Neuronal stem cell (in vitro differentiated cells): Measurements from ENCODE around the gene CNP.
"Not testable (repeated sequence)": the region's sequence is repeated elsewhere in the genome, so short reads cannot be mapped to it uniquely, and the experiment has no call there.

Experiments used
- DNase-seq: peaks from one replicate; pipeline ENCODE4 v3.0.0-alpha.2; 2013; ENCODE audit warnings: low spot score
- H2AFZ ChIP-seq: one replicate; pipeline ENCODE4 v1.6.1; 2013; ENCODE audit warnings: mild to moderate bottlenecking, low read length, inconsistent platforms
- H2AK5ac ChIP-seq: 2 replicates; pipeline ENCODE4 v1.6.1; 2013; ENCODE audit warnings: low read depth, mild to moderate bottlenecking, inconsistent platforms, low read length, moderate library complexity, mixed read lengths
- H2BK120ac ChIP-seq: 2 replicates; pipeline ENCODE4 v1.6.1; 2013; ENCODE audit warnings: low read depth, mild to moderate bottlenecking, inconsistent platforms, low read length, moderate library complexity, mixed read lengths
- H2BK12ac ChIP-seq: one replicate; pipeline ENCODE4 v1.6.1; 2013; ENCODE audit warnings: low read length, inconsistent platforms
- H2BK15ac ChIP-seq: 2 replicates; pipeline ENCODE4 v1.6.1; 2013; ENCODE audit warnings: mild to moderate bottlenecking, low read length, inconsistent platforms, mixed read lengths
- H2BK5ac ChIP-seq: one replicate; pipeline ENCODE4 v1.6.1; 2013; ENCODE audit warnings: inconsistent platforms, mild to moderate bottlenecking, low read length, moderate library complexity
- H3K14ac ChIP-seq: one replicate; pipeline ENCODE4 v1.6.1; 2013; ENCODE audit warnings: low read length, inconsistent platforms
- H3K18ac ChIP-seq: 2 replicates; pipeline ENCODE4 v1.6.1; 2013; ENCODE audit warnings: low read length, inconsistent platforms
- H3K23ac ChIP-seq: 2 replicates; pipeline ENCODE4 v1.6.1; 2013; ENCODE audit warnings: low read depth, mild to moderate bottlenecking, mixed read lengths, low read length, inconsistent platforms; ENCODE audit not compliant: poor library complexity
- H3K27ac ChIP-seq: replicated peaks from 3 replicates; pipeline ENCODE4 v1.5.1; 2013; ENCODE audit warnings: low read length, inconsistent platforms
- H3K27me3 ChIP-seq, 3 experiments: 2 replicates each; pipeline ENCODE4 v1.6.1; 2013; ENCODE audit warnings: low read length in 3 of 3, mild to moderate bottlenecking in 2 of 3, inconsistent platforms in 1 of 3, low read depth in 1 of 3, mixed read lengths in 1 of 3, moderate library complexity in 1 of 3; ENCODE audit not compliant: control insufficient read depth in 3 of 3, insufficient read depth in 3 of 3
- H3K36me3 ChIP-seq, 2 donors: replicated peaks in 1 of 2; 2 replicates each; pipeline ENCODE4 v1.6.1; 2013; ENCODE audit warnings: low read length in 2 of 2; ENCODE audit not compliant: control insufficient read depth in 2 of 2, insufficient read depth in 2 of 2
- H3K4ac ChIP-seq: 2 replicates; pipeline ENCODE4 v1.6.1; 2013; ENCODE audit warnings: inconsistent platforms, mild to moderate bottlenecking, low read length, moderate library complexity
- H3K4me1 ChIP-seq, 2 donors: 1 replicate in 1 of 2; 2 replicates in 1 of 2; pipeline ENCODE4 v1.6.1; 2013; ENCODE audit warnings: low read length in 2 of 2, low read depth in 1 of 2; ENCODE audit not compliant: control insufficient read depth in 2 of 2, insufficient read depth in 1 of 2
- H3K4me2 ChIP-seq: one replicate; pipeline ENCODE4 v1.6.1; 2013; ENCODE audit warnings: mild to moderate bottlenecking, low read length, inconsistent platforms; ENCODE audit not compliant: insufficient read depth, poor library complexity, severe bottlenecking
- H3K4me3 ChIP-seq, 2 donors: 2 replicates each; pipeline ENCODE4 v1.5.1; 2013; ENCODE audit warnings: low read length in 2 of 2, mild to moderate bottlenecking in 2 of 2, inconsistent platforms in 1 of 2, moderate library complexity in 1 of 2
- H3K79me1 ChIP-seq: one replicate; pipeline ENCODE4 v1.6.1; 2013; ENCODE audit warnings: low read depth, mild to moderate bottlenecking, inconsistent platforms, low read length, moderate library complexity
- H3K9ac ChIP-seq: one replicate; pipeline ENCODE4 v1.6.1; 2013; ENCODE audit warnings: mild to moderate bottlenecking, low read depth, low read length, inconsistent platforms; ENCODE audit not compliant: poor library complexity
- H3K9me3 ChIP-seq, 2 donors: replicated peaks in 1 of 2; 2 replicates each; pipeline versions ENCODE3 to v1.6.1; 2013; ENCODE audit warnings: low read length in 2 of 2, mild to moderate bottlenecking in 2 of 2, inconsistent platforms in 1 of 2, low read depth in 1 of 2, mixed read lengths in 1 of 2, moderate library complexity in 1 of 2; ENCODE audit not compliant: control insufficient read depth in 2 of 2, insufficient read depth in 1 of 2
- H4K8ac ChIP-seq: one replicate; pipeline ENCODE4 v1.6.1; 2013; ENCODE audit warnings: low read depth, mild to moderate bottlenecking, inconsistent platforms, low read length, moderate library complexity
- H4K91ac ChIP-seq: one replicate; pipeline ENCODE4 v1.6.1; 2013; ENCODE audit warnings: low read length, low read depth, mild to moderate bottlenecking, inconsistent platforms; ENCODE audit not compliant: poor library complexity
- WGBS, 2 donors: extraction: QIAGEN DNeasy Blood & Tissue Kit; methylation state at CpG; one replicate each; pipeline ENCODE4 v1.1.7; 2013; ENCODE audit warnings: missing lambda C conversion rate in 2 of 2, mixed read lengths in 1 of 2; ENCODE audit not compliant: insufficient read length in 2 of 2, insufficient replicate concordance in 1 of 2; ENCODE audit errors: extremely low coverage in 2 of 2; 5-methylcytosine and 5-hydroxymethylcytosine counted together

The CNP gene

GRCh38 chr17:42012363-42012762 lies 45.8 kb downstream of the CNP start:
- H2AFZ ChIP-seq, H3K14ac ChIP-seq, H2AK5ac ChIP-seq, H4K8ac ChIP-seq, H3K23ac ChIP-seq, DNase-seq, H3K4me1 ChIP-seq, H2BK5ac ChIP-seq, H2BK15ac ChIP-seq, H3K27me3 ChIP-seq, H3K9me3 ChIP-seq, H2BK12ac ChIP-seq, H4K91ac ChIP-seq, H3K4ac ChIP-seq, H3K27ac ChIP-seq, H2BK120ac ChIP-seq, H3K4me3 ChIP-seq, H3K18ac ChIP-seq, H3K9ac ChIP-seq, H3K4me2 ChIP-seq: not testable (repeated sequence)
- no CpG with 5 or more reads among the region's 4 CpGs for WGBS, 2 donors
- H3K36me3 ChIP-seq = peaks cover 3 to 43% of the 10 kb centered on the region in 2 donors
- H3K79me1 ChIP-seq = peaks cover 11% of the 10 kb centered on the region

DNA sequence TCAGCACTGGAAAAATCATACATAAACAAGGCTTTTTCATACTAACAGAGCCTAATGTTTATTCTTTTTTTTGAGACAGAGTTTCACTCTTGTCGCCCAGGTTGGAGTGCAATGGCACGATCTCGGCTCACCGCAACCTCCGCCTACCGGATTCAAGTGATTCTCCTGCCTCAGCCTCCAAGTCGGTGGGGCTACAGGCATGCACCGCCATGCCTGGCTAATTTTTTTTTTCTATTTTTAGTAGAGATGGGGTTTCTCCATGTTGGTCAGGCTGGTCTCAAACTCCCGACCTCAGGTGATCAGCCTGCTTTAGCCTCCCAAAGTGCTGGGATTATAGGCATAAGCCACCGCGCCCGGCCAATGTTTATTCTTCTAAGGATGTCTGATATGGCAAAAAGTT lies 47.1 kb downstream of the CNP start:
- peaks cover 13% of the 10 kb centered on the region for H3K79me1 ChIP-seq

GRCh38 chr17:42016411-42016831 lies 49.8 kb downstream of the CNP start:
- WGBS, 2 donors = no CpG with 5 or more reads among the region's 12 CpGs
- Histone ChIP-seq H3K14ac (no peak overlapping the region), H3K27me3 (no peaks in the 10 kb centered on the region), H2BK15ac (no peak overlapping the region), H3K4me1 (peaks cover 5 to 10% of the 10 kb centered on the region in 2 donors), H3K4me3 (peak overlapping the region; percentile 90 to 92), H3K4ac (no peak overlapping the region), H4K8ac (no peak overlapping the region), H3K36me3 (peaks cover under 1 to 22% of the 10 kb centered on the region in 2 donors), H2BK12ac (no peak overlapping the region), H4K91ac (no peak overlapping the region), H3K79me1 (peaks cover 12% of the 10 kb centered on the region), H3K9me3 (no peaks in the 10 kb centered on the region), H3K18ac (no peak overlapping the region), H3K9ac (peak overlapping the region; percentile 71), H2AK5ac (no peak overlapping the region), H2AFZ (peak overlapping the region; percentile 96), H3K27ac (no peak overlapping the region), H3K23ac (no peak overlapping the region), H2BK5ac (no peak overlapping the region), H3K4me2 (peak overlapping the region; percentile 84), H2BK120ac (no peak overlapping the region)
- DNase-seq = no peak

More for the DNA sequence above, 47.1 kb downstream of the CNP start:
- not testable (repeated sequence) for H2AK5ac ChIP-seq, H3K23ac ChIP-seq, H2BK12ac ChIP-seq, H2BK5ac ChIP-seq, H3K18ac ChIP-seq, H2BK15ac ChIP-seq, H3K27me3 ChIP-seq, H3K9me3 ChIP-seq, H3K4me2 ChIP-seq, H3K4me1 ChIP-seq, H3K14ac ChIP-seq, H4K91ac ChIP-seq, H3K4ac ChIP-seq, DNase-seq, H2AFZ ChIP-seq, H3K27ac ChIP-seq, H3K4me3 ChIP-seq, H3K9ac ChIP-seq, H4K8ac ChIP-seq, H2BK120ac ChIP-seq
- peaks cover 3 to 39% of the 10 kb centered on the region in 2 donors for H3K36me3 ChIP-seq
- no CpG with 5 or more reads among the region's 12 CpGs for WGBS, 2 donors

- no peak within 1 kb of the TSS for H2BK120ac ChIP-seq
These were observed 50.6 kb downstream of the CNP start, which contains the start of gene DNAJC7 for GRCh38 chr17:42016941-42017865. Gene DNAJC7, minus strand, starts transcription at chr17:42017439. Its CDS starts 23 bp downstream, at chr17:42017416.

More at GRCh38 chr17:42016941-42017865, 50.6 kb downstream of the CNP start, which contains the start of gene DNAJC7:
- Histone ChIP-seq H4K91ac (peak within 1 kb of the TSS; percentile 97), H3K18ac (peak within 1 kb of the TSS; percentile 99), H3K79me1 (peaks cover 12% of the 10 kb centered on the region), H3K23ac (peak within 1 kb of the TSS; percentile 99), H2AK5ac (peak within 1 kb of the TSS; percentile 94), H3K4ac (no peak within 1 kb of the TSS), H3K27me3 (no peaks in the 10 kb centered on the region), H3K4me3 (peak within 1 kb of the TSS; percentile 90 to 92), H2AFZ (peak within 1 kb of the TSS; percentile 96), H3K4me1 (peaks cover 5 to 10% of the 10 kb centered on the region in 2 donors), H3K36me3 (peaks cover 3 to 22% of the 10 kb centered on the region in 2 donors), H4K8ac (peak within 1 kb of the TSS; percentile 74), H3K9ac (peak within 1 kb of the TSS; percentile 100), H2BK5ac (peak within 1 kb of the TSS; percentile 99), H2BK15ac (peak within 1 kb of the TSS; percentile 93), H3K4me2 (peak within 1 kb of the TSS; percentile 84), H3K9me3 (no peaks in the 10 kb centered on the region), H2BK12ac (no peak within 1 kb of the TSS), H3K14ac (peak within 1 kb of the TSS; percentile 75), H3K27ac (peak within 1 kb of the TSS; percentile 90)
- peak; percentile 90 for DNase-seq
- no CpG with 5 or more reads among the region's 70 CpGs for WGBS, 2 donors
